Measurements from ENCODE around the gene ELL2. TPM values are rescaled to one million over a fixed set of nuclear protein-coding genes. Genes with fewer than 3 reads are reported as not detected.

ELL2 gene
- polyA plus RNA-seq, 2 donors, result 29.1 to 39.6 TPM

GRCh38 chr5:95936812-95937397, 24.7 kb downstream of the ELL2 start:
- Histone ChIP-seq H3K9me3 (ENCODE audit: control insufficient read depth in 2 of 2, insufficient read depth in 1 of 2, low read depth in 1 of 2, low read length in 1 of 2) (no peaks in the 10 kb centered on the region), H3K36me3 (ENCODE audit: control insufficient read depth in 2 of 2, insufficient read depth in 2 of 2, low read length in 1 of 2) (peaks cover 0 to 2% of the 10 kb centered on the region in 2 donors), H3K4me3 (ENCODE audit: low read depth in 1 of 2, low read length in 2 of 2) (no peak overlapping the region), H3K4me1 (ENCODE audit: control insufficient read depth in 2 of 2, insufficient read depth in 2 of 2, low read length in 1 of 2) (no peaks in the 10 kb centered on the region), H3K27me3 (ENCODE audit: control insufficient read depth in 1 of 2, insufficient read depth in 2 of 2, low read length in 2 of 2) (no peaks in the 10 kb centered on the region), H3K27ac (ENCODE audit: low read depth in 2 of 2, low read length in 1 of 2) (no peak overlapping the region)
- WGBS, 2 donors, result 76 to 86% methylated on average over 5 of the region's 5 CpGs

- H3K4me1 ChIP-seq (ENCODE audit: control insufficient read depth in 2 of 2, insufficient read depth in 2 of 2, low read length in 1 of 2), result no peaks in the 10 kb centered on the region
- WGBS, 2 donors, result 58 to 63% methylated on average over 2 of the region's 2 CpGs
- H3K27ac ChIP-seq (ENCODE audit: low read depth in 2 of 2, low read length in 1 of 2), result no peak overlapping the region
- H3K9me3 ChIP-seq (ENCODE audit: control insufficient read depth in 2 of 2, insufficient read depth in 1 of 2, low read depth in 1 of 2, low read length in 1 of 2), result no peaks in the 10 kb centered on the region
- H3K4me3 ChIP-seq (ENCODE audit: low read depth in 1 of 2, low read length in 2 of 2), result no peak overlapping the region
- H3K27me3 ChIP-seq (ENCODE audit: control insufficient read depth in 1 of 2, insufficient read depth in 2 of 2, low read length in 2 of 2), result no peaks in the 10 kb centered on the region
- H3K36me3 ChIP-seq (ENCODE audit: control insufficient read depth in 2 of 2, insufficient read depth in 2 of 2, low read length in 1 of 2), result peaks cover 0 to 2% of the 10 kb centered on the region in 2 donors
These were observed 26.0 kb downstream of the ELL2 start for GRCh38 chr5:95935553-95936100.

- Histone ChIP-seq H3K9me3 (ENCODE audit: control insufficient read depth in 2 of 2, insufficient read depth in 1 of 2, low read depth in 1 of 2, low read length in 1 of 2) (no peaks in the 10 kb centered on the region), H3K4me3 (ENCODE audit: low read depth in 1 of 2, low read length in 2 of 2) (no peak overlapping the region), H3K36me3 (ENCODE audit: control insufficient read depth in 2 of 2, insufficient read depth in 2 of 2, low read length in 1 of 2) (peaks cover 0 to 2% of the 10 kb centered on the region in 2 donors), H3K4me1 (ENCODE audit: control insufficient read depth in 2 of 2, insufficient read depth in 2 of 2, low read length in 1 of 2) (no peaks in the 10 kb centered on the region), H3K27me3 (ENCODE audit: control insufficient read depth in 1 of 2, insufficient read depth in 2 of 2, low read length in 2 of 2) (no peaks in the 10 kb centered on the region), H3K27ac (ENCODE audit: low read depth in 2 of 2, low read length in 1 of 2) (no peak overlapping the region)
These were observed 27.3 kb downstream of the ELL2 start for GRCh38 chr5:95934207-95934804.

GRCh38 chr5:95932941-95933340, 28.7 kb downstream of the ELL2 start:
- H3K4me1 ChIP-seq (ENCODE audit: control insufficient read depth in 2 of 2, insufficient read depth in 2 of 2, low read length in 1 of 2), result no peaks in the 10 kb centered on the region
- H3K9me3 ChIP-seq (ENCODE audit: control insufficient read depth in 2 of 2, insufficient read depth in 1 of 2, low read depth in 1 of 2, low read length in 1 of 2), result no peaks in the 10 kb centered on the region
- H3K4me3 ChIP-seq (ENCODE audit: low read depth in 1 of 2, low read length in 2 of 2), result no peak overlapping the region
- 78 to 80% methylated on average over 4 of the region's 4 CpGs for WGBS, 2 donors
- no peaks in the 10 kb centered on the region for H3K27me3 ChIP-seq (ENCODE audit: control insufficient read depth in 1 of 2, insufficient read depth in 2 of 2, low read length in 2 of 2)
- no peaks in the 10 kb centered on the region for H3K36me3 ChIP-seq (ENCODE audit: control insufficient read depth in 2 of 2, insufficient read depth in 2 of 2, low read length in 1 of 2)
- H3K27ac ChIP-seq (ENCODE audit: low read depth in 2 of 2, low read length in 1 of 2), result no peak overlapping the region

GRCh38 chr5:95931079-95931833, 30.4 kb downstream of the ELL2 start:
- no peak overlapping the region for H3K4me3 ChIP-seq (ENCODE audit: low read depth in 1 of 2, low read length in 2 of 2)
- no peaks in the 10 kb centered on the region for H3K36me3 ChIP-seq (ENCODE audit: control insufficient read depth in 2 of 2, insufficient read depth in 2 of 2, low read length in 1 of 2)
- no peak overlapping the region for H3K27ac ChIP-seq (ENCODE audit: low read depth in 2 of 2, low read length in 1 of 2)
- no peaks in the 10 kb centered on the region for H3K27me3 ChIP-seq (ENCODE audit: control insufficient read depth in 1 of 2, insufficient read depth in 2 of 2, low read length in 2 of 2)
- no peaks in the 10 kb centered on the region for H3K4me1 ChIP-seq (ENCODE audit: control insufficient read depth in 2 of 2, insufficient read depth in 2 of 2, low read length in 1 of 2)
- H3K9me3 ChIP-seq (ENCODE audit: control insufficient read depth in 2 of 2, insufficient read depth in 1 of 2, low read depth in 1 of 2, low read length in 1 of 2), result no peaks in the 10 kb centered on the region
- WGBS, 2 donors, result 79 to 92% methylated on average over 3 of the region's 3 CpGs

GRCh38 chr5:95930141-95930930, 31.3 kb downstream of the ELL2 start:
- Histone ChIP-seq H3K4me3 (ENCODE audit: low read depth in 1 of 2, low read length in 2 of 2) (no peak overlapping the region), H3K9me3 (ENCODE audit: control insufficient read depth in 2 of 2, insufficient read depth in 1 of 2, low read depth in 1 of 2, low read length in 1 of 2) (no peaks in the 10 kb centered on the region), H3K27ac (ENCODE audit: low read depth in 2 of 2, low read length in 1 of 2) (peak overlapping the region in 1 of 2 donors; percentile 4), H3K4me1 (ENCODE audit: control insufficient read depth in 2 of 2, insufficient read depth in 2 of 2, low read length in 1 of 2) (no peaks in the 10 kb centered on the region), H3K36me3 (ENCODE audit: control insufficient read depth in 2 of 2, insufficient read depth in 2 of 2, low read length in 1 of 2) (no peaks in the 10 kb centered on the region), H3K27me3 (ENCODE audit: control insufficient read depth in 1 of 2, insufficient read depth in 2 of 2, low read length in 2 of 2) (no peaks in the 10 kb centered on the region)
- WGBS, 2 donors, result 73 to 77% methylated on average over 4 of the region's 4 CpGs

GRCh38 chr5:95928724-95929253, 32.9 kb downstream of the ELL2 start:
- Histone ChIP-seq H3K4me3 (ENCODE audit: low read depth in 1 of 2, low read length in 2 of 2) (no peak overlapping the region), H3K9me3 (ENCODE audit: control insufficient read depth in 2 of 2, insufficient read depth in 1 of 2, low read depth in 1 of 2, low read length in 1 of 2) (no peaks in the 10 kb centered on the region), H3K27me3 (ENCODE audit: control insufficient read depth in 1 of 2, insufficient read depth in 2 of 2, low read length in 2 of 2) (no peaks in the 10 kb centered on the region), H3K36me3 (ENCODE audit: control insufficient read depth in 2 of 2, insufficient read depth in 2 of 2, low read length in 1 of 2) (no peaks in the 10 kb centered on the region), H3K27ac (ENCODE audit: low read depth in 2 of 2, low read length in 1 of 2) (peak overlapping the region; percentile 31 to 33), H3K4me1 (ENCODE audit: control insufficient read depth in 2 of 2, insufficient read depth in 2 of 2, low read length in 1 of 2) (peaks cover 0 to 2% of the 10 kb centered on the region in 2 donors)
- WGBS, 2 donors, result 86 to 89% methylated on average over 7 of the region's 7 CpGs

GRCh38 chr5:95927927-95928723, 33.5 kb downstream of the ELL2 start:
- H3K36me3 ChIP-seq (ENCODE audit: control insufficient read depth in 2 of 2, insufficient read depth in 2 of 2, low read length in 1 of 2), result peaks cover 0 to 2% of the 10 kb centered on the region in 2 donors
- WGBS, 2 donors, result 60 to 63% methylated on average over 6 of the region's 6 CpGs
- H3K27ac ChIP-seq (ENCODE audit: low read depth in 2 of 2, low read length in 1 of 2), result peak overlapping the region in 1 of 2 donors; percentile 33
- no peak overlapping the region for H3K4me3 ChIP-seq (ENCODE audit: low read depth in 1 of 2, low read length in 2 of 2)
- peaks cover 0 to 5% of the 10 kb centered on the region in 2 donors for H3K4me1 ChIP-seq (ENCODE audit: control insufficient read depth in 2 of 2, insufficient read depth in 2 of 2, low read length in 1 of 2)
- no peaks in the 10 kb centered on the region for H3K27me3 ChIP-seq (ENCODE audit: control insufficient read depth in 1 of 2, insufficient read depth in 2 of 2, low read length in 2 of 2)
- H3K9me3 ChIP-seq (ENCODE audit: control insufficient read depth in 2 of 2, insufficient read depth in 1 of 2, low read depth in 1 of 2, low read length in 1 of 2), result no peaks in the 10 kb centered on the region

Data from esophagus (tissue), 2 donors.